Fibroblast of mammary gland (primary cell): ENCODE data around the gene SLC38A6.

Experiments used
- DNase-seq: peaks from one replicate; pipeline ENCODE4 v3.0.0-alpha.2; 2010; ENCODE audit warnings: low read depth
- H3K4me3 ChIP-seq: 2 replicates; pipeline ENCODE4 v1.5.1; 2011; ENCODE audit warnings: low read depth, mild to moderate bottlenecking, low read length, moderate library complexity; ENCODE audit not compliant: control insufficient read depth
- TF ChIP-seq, protein P1 (sequence below): conservative IDR thresholded peaks from 2 replicates; pipeline ENCODE4 v1.5.1; 2011; ENCODE audit warnings: low read depth, low read length, inconsistent platforms; ENCODE audit not compliant: control insufficient read depth, insufficient read depth

SLC38A6 gene

DNA sequence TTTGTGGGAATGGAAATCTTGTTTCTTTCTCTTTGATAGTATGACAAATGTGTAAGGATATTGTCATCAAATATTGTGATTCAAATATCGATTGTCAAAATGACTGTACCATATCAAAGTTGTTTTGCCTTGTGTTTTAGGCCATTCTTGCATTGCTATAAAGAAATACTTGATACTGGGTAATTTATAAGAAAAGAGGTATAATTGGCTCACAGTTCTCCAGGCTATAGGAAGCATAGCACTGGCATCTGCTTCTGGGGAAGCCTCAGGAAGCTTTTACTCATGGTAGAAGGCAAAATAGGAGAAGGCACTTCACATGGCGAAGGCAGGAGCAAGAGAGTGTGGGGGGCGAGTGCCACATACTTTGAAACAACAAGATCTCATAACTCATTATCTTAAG lies 8.0 kb upstream of the SLC38A6 start:
- H3K4me3 ChIP-seq: no peak overlapping the region
- TF ChIP-seq, protein P1, sequence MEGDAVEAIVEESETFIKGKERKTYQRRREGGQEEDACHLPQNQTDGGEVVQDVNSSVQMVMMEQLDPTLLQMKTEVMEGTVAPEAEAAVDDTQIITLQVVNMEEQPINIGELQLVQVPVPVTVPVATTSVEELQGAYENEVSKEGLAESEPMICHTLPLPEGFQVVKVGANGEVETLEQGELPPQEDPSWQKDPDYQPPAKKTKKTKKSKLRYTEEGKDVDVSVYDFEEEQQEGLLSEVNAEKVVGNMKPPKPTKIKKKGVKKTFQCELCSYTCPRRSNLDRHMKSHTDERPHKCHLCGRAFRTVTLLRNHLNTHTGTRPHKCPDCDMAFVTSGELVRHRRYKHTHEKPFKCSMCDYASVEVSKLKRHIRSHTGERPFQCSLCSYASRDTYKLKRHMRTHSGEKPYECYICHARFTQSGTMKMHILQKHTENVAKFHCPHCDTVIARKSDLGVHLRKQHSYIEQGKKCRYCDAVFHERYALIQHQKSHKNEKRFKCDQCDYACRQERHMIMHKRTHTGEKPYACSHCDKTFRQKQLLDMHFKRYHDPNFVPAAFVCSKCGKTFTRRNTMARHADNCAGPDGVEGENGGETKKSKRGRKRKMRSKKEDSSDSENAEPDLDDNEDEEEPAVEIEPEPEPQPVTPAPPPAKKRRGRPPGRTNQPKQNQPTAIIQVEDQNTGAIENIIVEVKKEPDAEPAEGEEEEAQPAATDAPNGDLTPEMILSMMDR: no peak
- DNase-seq: no peak

GRCh38 chr14:60974090-60974651 lies 6.9 kb upstream of the SLC38A6 start:
- no peak for DNase-seq
- TF ChIP-seq, protein P1: no peak
- no peak overlapping the region for H3K4me3 ChIP-seq

DNA sequence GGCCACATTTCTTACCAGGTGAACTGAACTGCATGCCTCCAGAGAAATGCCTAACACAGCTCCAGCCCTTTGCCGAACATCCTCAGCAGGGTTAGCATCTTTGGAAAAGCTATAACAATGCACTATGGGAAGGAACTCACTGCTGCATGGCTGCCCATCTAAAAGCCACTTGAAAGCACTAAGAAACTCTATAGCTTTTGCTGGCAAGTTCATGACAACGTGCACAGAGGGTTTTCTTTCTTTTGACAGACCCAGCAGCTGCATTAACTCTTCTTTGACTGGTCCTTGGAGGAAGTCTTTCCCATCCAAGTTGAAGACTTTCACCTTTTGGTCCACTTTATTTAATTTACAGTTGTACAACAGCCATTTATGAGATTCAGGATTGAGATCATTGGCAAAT lies 5.5 kb upstream of the SLC38A6 start:
- TF ChIP-seq, protein P1: no peak
- H3K4me3 ChIP-seq: no peak overlapping the region
- no peak for DNase-seq

- no peak overlapping the region for H3K4me3 ChIP-seq
- TF ChIP-seq, protein P1: no peak
- no peak for DNase-seq
These were observed 3.2 kb upstream of the SLC38A6 start for GRCh38 chr14:60977847-60978246.

GRCh38 chr14:60981633-60982455 lies 799 bp downstream of the SLC38A6 start:
- TF ChIP-seq, protein P1: no peak
- H3K4me3 ChIP-seq: peak overlapping the region; percentile 96
- DNase-seq: peak; percentile 96

- TF ChIP-seq, protein P1: no peak
These were observed 3.2 kb downstream of the SLC38A6 start for GRCh38 chr14:60984196-60984595.

More at GRCh38 chr14:60984196-60984595, 3.2 kb downstream of the SLC38A6 start:
- DNase-seq: no peak
- H3K4me3 ChIP-seq: no peak overlapping the region
